SK-N-MC (cell line): Measurements from ENCODE around the gene SH3BGRL.

ENCODE experiments used
- EZH2 ChIP-seq: fragments of 200-600 bp; sonication (generic); IDR thresholded peaks from one replicate; pipeline ENCODE4 v1.6.1; 2017; ENCODE audit warnings: antibody characterized with exemption
- FOXP2 ChIP-seq: optimal IDR thresholded peaks from 2 replicates; pipeline ENCODE3; 2011; ENCODE audit warnings: mild to moderate bottlenecking, moderate library complexity; ENCODE audit not compliant: insufficient read depth; ENCODE audit errors: extremely low read length, control extremely low read depth
- POLR2AphosphoS5 ChIP-seq: IDR thresholded peaks from 2 replicates; pipeline ENCODE4 v1.6.1; 2012; ENCODE audit warnings: mild to moderate bottlenecking, low read depth, low read length, borderline replicate concordance

- TF ChIP-seq EZH2 (no peak), POLR2AphosphoS5 (no peak), FOXP2 (no peak)
Measured at GRCh38 chrX:81286075-81286474, 84.2 kb downstream of the SH3BGRL start.
